Endothelial cell of umbilical vein (primary cell): ENCODE measurements around the gene ENTPD1. TPM values are rescaled to one million over a fixed set of nuclear protein-coding genes. Genes with fewer than 3 reads are reported as not detected.
"Not testable (repeated sequence)": the region's sequence is repeated elsewhere in the genome, so short reads cannot be mapped to it uniquely, and the experiment has no call there.

Experiments
- BruUV-seq: library from RNA; stranded (reverse); fragments of 400-500 nt; replicated peaks from 2 replicates; lab custom pipeline; 2021; lab: Mats Ljungman, UMichigan
- CTCF ChIA-PET: fragments of 300-600, 350-600 bp; sonication (Branson Sonifier 250); formaldehyde crosslinking; loops from one replicate; lab custom pipeline; 2021; ENCODE audit warnings: antibody characterized with exemption, inconsistent platforms; lab: Charles Lee
- POLR2A ChIA-PET: fragments of 300-600, 350-600 bp; sonication (Branson Sonifier 250); formaldehyde crosslinking; loops from one replicate; lab custom pipeline; 2021; ENCODE audit warnings: antibody characterized with exemption, inconsistent platforms; lab: Charles Lee
- DNase-seq: peaks from one replicate; pipeline ENCODE4 v3.0.0-alpha.2; 2011; ENCODE audit warnings: low read depth, low spot score
- FAIRE-seq: peaks from 2 replicates; lab custom pipeline; 2011; peaks lifted over from hg19 to GRCh38; lab: Jason Lieb, UNC
- H2AFZ ChIP-seq: 2 replicates; pipeline ENCODE4 v1.6.0; 2012; ENCODE audit warnings: low read depth, low read length, control low read depth, inconsistent platforms
- H3K27ac ChIP-seq: 2 replicates; pipeline ENCODE4 v1.5.1; 2011; ENCODE audit warnings: low read depth, mild to moderate bottlenecking, control low read depth, low read length, moderate library complexity; ENCODE audit not compliant: insufficient read depth
- H3K27me3 ChIP-seq, 2 experiments: 2 replicates each; pipeline versions ENCODE4 v1.6.0 to v1.6.1; 2011; ENCODE audit warnings: low read length in 2 of 2, mixed read lengths in 1 of 2; ENCODE audit not compliant: control insufficient read depth in 2 of 2, insufficient read depth in 2 of 2
- H3K36me3 ChIP-seq, 2 experiments: 2 replicates in 1 of 2; 3 replicates in 1 of 2; pipeline ENCODE4 v1.5.1; 2011; ENCODE audit warnings: low read length in 2 of 2, mild to moderate bottlenecking in 1 of 2, moderate library complexity in 1 of 2; ENCODE audit not compliant: control insufficient read depth in 2 of 2, insufficient read depth in 2 of 2; ENCODE audit errors: extremely low read depth in 1 of 2
- H3K4me1 ChIP-seq: 3 replicates; pipeline ENCODE4 v1.5.1; 2011; ENCODE audit warnings: mild to moderate bottlenecking, low read length; ENCODE audit not compliant: control insufficient read depth, insufficient read depth; ENCODE audit errors: extremely low read depth
- H3K4me2 ChIP-seq: 2 replicates; pipeline ENCODE4 v1.6.1; 2011; ENCODE audit warnings: low read length, control low read depth, mixed read lengths; ENCODE audit not compliant: insufficient read depth
- H3K4me3 ChIP-seq, 3 experiments: fragments of 200-600 bp in 1 of 3; sonication (generic), shearing (Covaris generic) in 1 of 3; replicated peaks in 1 of 3; 2 replicates each; pipeline ENCODE4 v1.5.1; 2011 to 2016; ENCODE audit warnings: control low read depth in 3 of 3, low read length in 3 of 3, mild to moderate bottlenecking in 2 of 3, inconsistent platforms in 1 of 3, low read depth in 1 of 3, moderate library complexity in 1 of 3; ENCODE audit not compliant: insufficient read depth in 1 of 3
- H3K79me2 ChIP-seq: 2 replicates; pipeline ENCODE4 v1.6.0; 2012; ENCODE audit warnings: low read length, inconsistent platforms; ENCODE audit not compliant: control insufficient read depth, insufficient read depth
- H3K9ac ChIP-seq: replicated peaks from 2 replicates; pipeline ENCODE3; 2011; ENCODE audit warnings: low read length, control low read depth; ENCODE audit not compliant: insufficient read depth; ENCODE audit errors: extremely low read depth
- H3K9me1 ChIP-seq: replicated peaks from 3 replicates; pipeline ENCODE4 v1.6.0; 2011; ENCODE audit warnings: mild to moderate bottlenecking, low read length; ENCODE audit not compliant: control insufficient read depth, insufficient read depth; ENCODE audit errors: extremely low read depth
- H3K9me3 ChIP-seq: replicated peaks from 2 replicates; pipeline ENCODE4 v1.5.1; 2012; ENCODE audit warnings: low read length, inconsistent platforms; ENCODE audit not compliant: control insufficient read depth, insufficient read depth
- H4K20me1 ChIP-seq: replicated peaks from 2 replicates; pipeline ENCODE3; 2011; ENCODE audit warnings: mild to moderate bottlenecking, low read length; ENCODE audit not compliant: control insufficient read depth, insufficient read depth; ENCODE audit errors: extremely low read depth
- dilution Hi-C: fragments of 300-500 bp; cut with MboI; formaldehyde crosslinking; loops from one replicate; pipeline ENCODE4 v1.15.0; 2019; ENCODE audit warnings: low sequenced_read_pairs; ENCODE audit not compliant: extremely low pct_ligation_motif_present
- intact Hi-C: fragments of 100-400 bp; cut with micrococcal nuclease; formaldehyde crosslinking; loops from one replicate; pipeline ENCODE4 v1.10.0; 2022
- polyA plus RNA-seq, 4 experiments: library from polyadenylated mRNA; depleted of rRNA in 3 of 4; stranded (reverse) in 3 of 4; unstranded in 1 of 4; fragments of >200 nt; gene quantifications; 2 replicates each; pipeline versions ENCODE4 v1.2.1 to v1.2.3, GENCODE V29; 2011 to 2012; ENCODE audit warnings: missing spikeins in 1 of 4
- total RNA-seq: library from RNA; stranded (reverse); gene quantifications from 2 replicates; pipeline ENCODE4 v1.2.3, GENCODE V29; 2021

The ENTPD1 gene
- total and polyA plus RNA-seq, 2 donors (not counting 3 experiments of a cell fraction or from before 2014, with no cell fraction given): 10.2 to 23.0 TPM

- POLR2A ChIA-PET, H3K9me1 ChIP-seq: not testable (repeated sequence)
- CTCF ChIA-PET: interaction anchor here (1.0 to 1.4 kb wide), 3 partner anchors 9 to 35 kb away, joined by 3 to 6 read pairs (median 3); no protein-coding TSS in a partner anchor
Measured at GRCh38 chr10:95806687-95807380, 50.9 kb downstream of the ENTPD1 start.

GRCh38 chr10:95808705-95809308, 52.8 kb downstream of the ENTPD1 start:
- DNase-seq, intact Hi-C loops, H3K4me1 ChIP-seq, H3K27ac ChIP-seq, POLR2A ChIA-PET, dilution Hi-C loops, H3K9me3 ChIP-seq, FAIRE-seq, H3K79me2 ChIP-seq, H2AFZ ChIP-seq, H4K20me1 ChIP-seq, BruUV-seq, H3K4me2 ChIP-seq, H3K9ac ChIP-seq, H3K9me1 ChIP-seq, H3K36me3 ChIP-seq, CTCF ChIA-PET, H3K4me3 ChIP-seq, H3K27me3 ChIP-seq: not testable (repeated sequence)

More at GRCh38 chr10:95806687-95807380, 50.9 kb downstream of the ENTPD1 start:
- H2AFZ ChIP-seq, FAIRE-seq, H3K79me2 ChIP-seq, intact Hi-C loops, H3K27me3 ChIP-seq, BruUV-seq, DNase-seq, dilution Hi-C loops, H3K9ac ChIP-seq, H3K27ac ChIP-seq, H4K20me1 ChIP-seq, H3K4me3 ChIP-seq, H3K4me2 ChIP-seq, H3K9me3 ChIP-seq, H3K4me1 ChIP-seq, H3K36me3 ChIP-seq: not testable (repeated sequence)
